SK-N-SH (cell line): ENCODE measurements around the gene ZNF319. TPM values are rescaled to one million over a fixed set of nuclear protein-coding genes. Genes with fewer than 3 reads are reported as not detected.

Experiments used
- CTCF ChIA-PET: fragments of 300-600, 350-600 bp; formaldehyde crosslinking; extraction: SDS; loops from one replicate; lab custom pipeline; 2021; lab: Yijun Ruan, JAX
- POLR2A ChIA-PET: fragments of 350-600 bp; sonication (Branson Sonifier 250); formaldehyde crosslinking; extraction: SDS; loops from one replicate; lab custom pipeline; 2020; ENCODE audit warnings: antibody characterized with exemption, inconsistent platforms; lab: Yijun Ruan, JAX
- DNase-seq: peaks from one replicate; pipeline ENCODE4 v3.0.0; 2012
- H2AFZ ChIP-seq: fragments of 200-600 bp; sonication (generic); 2 replicates; pipeline ENCODE4 v1.8.1; 2016; ENCODE audit warnings: antibody characterized with exemption, mild to moderate bottlenecking, low read depth
- H3F3A ChIP-seq: fragments of 200-600 bp; sonication (generic); replicated peaks from 2 replicates; pipeline ENCODE3; 2016; ENCODE audit warnings: antibody characterized with exemption, mild to moderate bottlenecking; ENCODE audit not compliant: insufficient read depth
- H3K27ac ChIP-seq, 2 experiments: fragments of 200-500 bp in 1 of 2; fragments of 200-600 bp in 1 of 2; sonication (Bioruptor generic) in 1 of 2; sonication (generic), shearing (Covaris generic) in 1 of 2; 2 replicates each; pipeline versions ENCODE4 v1.5.1 to v1.6.1; 2014 to 2016; ENCODE audit warnings: low read depth in 2 of 2, inconsistent platforms in 1 of 2, low read length in 1 of 2, mild to moderate bottlenecking in 1 of 2, mixed read lengths in 1 of 2
- H3K27me3 ChIP-seq: fragments of 200-600 bp; sonication (generic), shearing (Covaris generic); 2 replicates; pipeline ENCODE4 v1.6.1; 2016; ENCODE audit warnings: mixed run types; ENCODE audit not compliant: insufficient read depth
- H3K36me3 ChIP-seq, 2 experiments: fragments of 200-500 bp in 1 of 2; fragments of 200-600 bp in 1 of 2; sonication (Bioruptor generic) in 1 of 2; sonication (generic) in 1 of 2; replicated peaks in 1 of 2; 2 replicates each; pipeline versions ENCODE3 to v1.5.1; 2014 to 2016; ENCODE audit warnings: low read length in 1 of 2, mild to moderate bottlenecking in 1 of 2; ENCODE audit not compliant: insufficient read depth in 2 of 2, control insufficient read depth in 1 of 2
- H3K4me1 ChIP-seq, 2 experiments: fragments of 200-500 bp in 1 of 2; fragments of 200-600 bp in 1 of 2; sonication (Bioruptor generic) in 1 of 2; sonication (generic), shearing (Covaris generic) in 1 of 2; 2 replicates each; pipeline versions ENCODE4 v1.5.1 to v1.6.1; 2014 to 2016; ENCODE audit warnings: low read depth in 1 of 2, low read length in 1 of 2, mixed run types in 1 of 2; ENCODE audit not compliant: insufficient read depth in 2 of 2, control insufficient read depth in 1 of 2
- H3K4me2 ChIP-seq: fragments of 200-600 bp; sonication (generic), shearing (Covaris generic); 2 replicates; pipeline ENCODE4 v1.6.1; 2017; ENCODE audit warnings: mixed run types
- H3K4me3 ChIP-seq, 2 experiments: fragments of 200-500 bp in 1 of 2; fragments of 200-600 bp in 1 of 2; sonication (Bioruptor generic) in 1 of 2; sonication (generic), shearing (Covaris generic) in 1 of 2; 2 replicates each; pipeline versions ENCODE4 v1.5.1 to v1.8.1; 2014 to 2016; ENCODE audit warnings: low read depth in 2 of 2, inconsistent platforms in 1 of 2, low read length in 1 of 2, mild to moderate bottlenecking in 1 of 2, mixed read lengths in 1 of 2, moderate library complexity in 1 of 2
- H3K79me2 ChIP-seq: fragments of 200-600 bp; sonication (generic); 2 replicates; pipeline ENCODE4 v1.8.1; 2017; ENCODE audit warnings: mild to moderate bottlenecking; ENCODE audit not compliant: insufficient read depth
- H3K9ac ChIP-seq: fragments of 200-600 bp; sonication (generic); 2 replicates; pipeline ENCODE4 v1.6.1; 2017; ENCODE audit warnings: mixed run types
- H3K9me2 ChIP-seq: fragments of 200-600 bp; sonication (generic); 2 replicates; pipeline ENCODE4 v1.6.1; 2017; ENCODE audit warnings: mixed run types
- H3K9me3 ChIP-seq: fragments of 200-600 bp; sonication (generic); 2 replicates; pipeline ENCODE4 v1.6.1; 2017; ENCODE audit warnings: mixed run types, mild to moderate bottlenecking, moderate library complexity
- H4K20me1 ChIP-seq: fragments of 200-600 bp; sonication (generic); 2 replicates; pipeline ENCODE4 v1.6.1; 2017; ENCODE audit warnings: mild to moderate bottlenecking, mixed run types; ENCODE audit not compliant: insufficient read depth
- CHD2 ChIP-seq: fragments of 150-350 bp; IDR thresholded peaks from 2 replicates; pipeline ENCODE4 v1.6.1; 2018; ENCODE audit warnings: low read length; ENCODE audit not compliant: partially characterized antibody
- EP300 ChIP-seq, 2 experiments: IDR thresholded peaks; 2 replicates each; pipeline versions ENCODE4 v1.4.0 to v1.6.1; 2012; ENCODE audit warnings: borderline replicate concordance in 1 of 2, low read depth in 1 of 2, low read length in 1 of 2
- EZH2phosphoT487 ChIP-seq: fragments of 200-600 bp; sonication (generic); IDR thresholded peaks from 2 replicates; pipeline ENCODE4 v1.6.1; 2017; ENCODE audit warnings: low read depth, mixed run types, mild to moderate bottlenecking, antibody characterized with exemption, moderate library complexity, borderline replicate concordance
- FOSL2 ChIP-seq: IDR thresholded peaks from 2 replicates; pipeline ENCODE4 v1.4.0; 2012; ENCODE audit warnings: low read depth, mild to moderate bottlenecking, moderate library complexity, borderline replicate concordance
- GABPA ChIP-seq: IDR thresholded peaks from 2 replicates; pipeline ENCODE4 v1.4.0; 2012; ENCODE audit warnings: low read depth, mild to moderate bottlenecking
- GATA2 ChIP-seq: sonication (generic); formaldehyde crosslinking; IDR thresholded peaks from 2 replicates; pipeline ENCODE4 v1.5.0; 2020; ENCODE audit warnings: mild to moderate bottlenecking, missing genetic modification reagents
- JUND ChIP-seq: IDR thresholded peaks from 2 replicates; pipeline ENCODE4 v1.4.0; 2012
- MXI1 ChIP-seq: IDR thresholded peaks from 2 replicates; pipeline ENCODE4 v1.6.1; 2012; ENCODE audit warnings: mild to moderate bottlenecking, low read depth, low read length, improper control_type of control experiment
- NFIC ChIP-seq: IDR thresholded peaks from 2 replicates; pipeline ENCODE4 v1.4.0; 2012; ENCODE audit warnings: borderline replicate concordance
- POLR2AphosphoS5 ChIP-seq: IDR thresholded peaks from 2 replicates; pipeline ENCODE4 v1.6.1; 2012; ENCODE audit warnings: low read depth, low read length
- RAD21 ChIP-seq: IDR thresholded peaks from 2 replicates; pipeline ENCODE4 v1.6.1; 2012; ENCODE audit warnings: mild to moderate bottlenecking, low read length
- RFX5 ChIP-seq: IDR thresholded peaks from 2 replicates; pipeline ENCODE4 v1.6.1; 2012; ENCODE audit warnings: mild to moderate bottlenecking, improper control_type of control experiment, low read length
- TCF12 ChIP-seq: IDR thresholded peaks from 2 replicates; pipeline ENCODE4 v1.4.0; 2012
- TEAD4 ChIP-seq: IDR thresholded peaks from 2 replicates; pipeline ENCODE4 v1.4.0; 2012; ENCODE audit warnings: mild to moderate bottlenecking, borderline replicate concordance; ENCODE audit not compliant: insufficient read depth
- YY1 ChIP-seq: IDR thresholded peaks from 2 replicates; pipeline ENCODE4 v1.4.0; 2012; ENCODE audit warnings: low read depth, mild to moderate bottlenecking
- ZBTB33 ChIP-seq: IDR thresholded peaks from 2 replicates; pipeline ENCODE4 v1.4.0; 2012; ENCODE audit warnings: low read depth, borderline replicate concordance
- WGBS: methylation state at CpG from one replicate; pipeline ENCODE4 v1.1.6; 2017; ENCODE audit warnings: low lambda C conversion rate; 5-methylcytosine and 5-hydroxymethylcytosine counted together
- polyA plus RNA-seq, 3 experiments: library from polyadenylated mRNA; depleted of rRNA; stranded (reverse); fragments of >200 nt; gene quantifications; 2 replicates each; pipeline ENCODE4 v1.2.3, GENCODE V29; 2012
- TF ChIP-seq, protein P1 (sequence below): IDR thresholded peaks from 2 replicates; pipeline ENCODE4; 2012

The ZNF319 gene
- polyA plus RNA-seq, 1 of the 3 experiments (the other 2 are of a cell fraction), result 7.6 TPM

GRCh38 chr16:57966204-57966771 lies 34.2 kb downstream of the ZNF319 start:
- H3K4me3 ChIP-seq, result no peak overlapping the region
- no peak overlapping the region for H3K9ac ChIP-seq
- ChIA-PET CTCF (interaction anchor here (0.8 to 1.3 kb wide), 2 partner anchors 14 to 66 kb away, joined by 3 to 4 read pairs; no protein-coding TSS in a partner anchor), POLR2A (no interaction called here)
- 27% methylated on average over 4 of the region's 4 CpGs for WGBS
- H3K27me3 ChIP-seq, result peaks cover 4% of the 10 kb centered on the region; the same call in 1 of the 2 replicates
- TF ChIP-seq FOSL2 (no peak), JUND (no peak), RFX5 (no peak), EZH2phosphoT487 (no peak)
- no peak overlapping the region for H3K27ac ChIP-seq
- DNase-seq, result no peak
- no peaks in the 10 kb centered on the region for H3K79me2 ChIP-seq
- H3K9me3 ChIP-seq, result no peaks in the 10 kb centered on the region
- no peak overlapping the region for H2AFZ ChIP-seq
- H3K36me3 ChIP-seq, result no peaks in the 10 kb centered on the region
- H4K20me1 ChIP-seq, result no peaks in the 10 kb centered on the region
- no peak overlapping the region for H3K4me2 ChIP-seq
- H3K4me1 ChIP-seq, result peaks cover 0 to 3% of the 10 kb centered on the region in 2 experiments; a peak in 1 of 4 replicates
- H3K9me2 ChIP-seq, result no peaks in the 10 kb centered on the region
- H3F3A ChIP-seq, result no peaks in the 10 kb centered on the region

- WGBS, result 79% methylated on average over 9 of the region's 10 CpGs
- POLR2A ChIA-PET, result no interaction called here
These were observed 36.2 kb downstream of the ZNF319 start for GRCh38 chr16:57964157-57964700.

More at GRCh38 chr16:57964157-57964700, 36.2 kb downstream of the ZNF319 start:
- CTCF ChIA-PET, result no interaction called here
- TF ChIP-seq YY1 (no peak), EP300 (IDR thresholded peaks at IDR 0.05; ENCODE audit: borderline replicate concordance in 1 of 2, low read depth in 1 of 2, low read length in 1 of 2) (no peak), CHD2 (no peak), EZH2phosphoT487 (no peak), MXI1 (no peak), JUND (no peak), NFIC (no peak), RAD21 (no peak), GABPA (no peak), TCF12 (no peak), ZBTB33 (no peak), POLR2AphosphoS5 (no peak), TEAD4 (no peak), GATA2 (CRISPR knock-in tag) (no peak)
- TF ChIP-seq, protein P1, sequence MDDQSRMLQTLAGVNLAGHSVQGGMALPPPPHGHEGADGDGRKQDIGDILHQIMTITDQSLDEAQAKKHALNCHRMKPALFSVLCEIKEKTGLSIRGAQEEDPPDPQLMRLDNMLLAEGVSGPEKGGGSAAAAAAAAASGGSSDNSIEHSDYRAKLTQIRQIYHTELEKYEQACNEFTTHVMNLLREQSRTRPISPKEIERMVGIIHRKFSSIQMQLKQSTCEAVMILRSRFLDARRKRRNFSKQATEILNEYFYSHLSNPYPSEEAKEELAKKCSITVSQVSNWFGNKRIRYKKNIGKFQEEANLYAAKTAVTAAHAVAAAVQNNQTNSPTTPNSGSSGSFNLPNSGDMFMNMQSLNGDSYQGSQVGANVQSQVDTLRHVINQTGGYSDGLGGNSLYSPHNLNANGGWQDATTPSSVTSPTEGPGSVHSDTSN, result no peak
- H3K9me3 ChIP-seq, result no peaks in the 10 kb centered on the region
- H3K9me2 ChIP-seq, result no peaks in the 10 kb centered on the region
- no peaks in the 10 kb centered on the region for H3K36me3 ChIP-seq
- H3K79me2 ChIP-seq, result no peaks in the 10 kb centered on the region
- peaks cover 8% of the 10 kb centered on the region; the same call in 1 of the 2 replicates for H3K27me3 ChIP-seq
- H3K27ac ChIP-seq, result no peak overlapping the region
- H3K4me2 ChIP-seq, result no peak overlapping the region
- no peak overlapping the region for H2AFZ ChIP-seq
- no peak for DNase-seq
- peaks cover 0 to 3% of the 10 kb centered on the region in 2 experiments; a peak in 1 of 4 replicates for H3K4me1 ChIP-seq
- no peaks in the 10 kb centered on the region for H3F3A ChIP-seq
- H3K4me3 ChIP-seq, result no peak overlapping the region
- H3K9ac ChIP-seq, result no peak overlapping the region
- no peaks in the 10 kb centered on the region for H4K20me1 ChIP-seq
